NCI-H774 (cell line): ENCODE data around the gene BUB3.
"Not testable (repeated sequence)": the region's sequence is repeated elsewhere in the genome, so short reads cannot be mapped to it uniquely, and the experiment has no call there.

Source experiments
- DNase-seq: peaks from one replicate; lab custom pipeline; 2025; lab: John Stamatoyannopoulos, UW

The BUB3 gene

DNA sequence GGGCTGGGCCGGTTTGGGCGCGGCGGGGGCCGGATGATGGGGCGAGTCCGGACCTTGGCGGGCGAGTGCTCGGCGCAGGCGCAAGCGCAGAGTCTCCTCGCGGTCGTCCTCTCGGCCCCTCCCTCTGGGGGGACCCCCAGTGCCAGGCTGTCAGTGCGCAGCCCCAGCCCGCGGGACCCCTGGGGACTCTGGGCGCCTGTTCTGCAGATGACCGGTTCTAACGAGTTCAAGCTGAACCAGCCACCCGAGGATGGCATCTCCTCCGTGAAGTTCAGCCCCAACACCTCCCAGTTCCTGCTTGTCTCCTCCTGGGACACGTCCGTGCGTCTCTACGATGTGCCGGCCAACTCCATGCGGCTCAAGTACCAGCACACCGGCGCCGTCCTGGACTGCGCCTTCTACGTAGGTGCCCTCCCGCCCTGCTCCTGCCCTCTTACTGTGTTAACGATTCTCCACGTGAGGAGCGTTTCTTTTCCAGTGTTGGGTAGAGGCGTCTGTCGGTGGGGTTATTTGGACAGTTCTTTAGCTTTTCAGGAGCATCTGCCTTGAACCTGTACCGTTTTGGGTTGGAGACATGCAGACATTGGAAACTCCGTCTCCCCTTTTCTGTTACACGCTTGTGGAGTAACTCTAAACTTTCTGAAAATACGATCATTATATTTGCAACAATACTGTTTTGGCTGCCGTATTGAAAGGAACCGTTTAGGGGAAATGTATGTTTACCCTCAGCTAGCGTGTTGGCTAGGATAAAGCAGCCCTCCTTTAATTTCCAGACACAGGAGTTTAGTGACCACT lies 706 bp downstream of the BUB3 start:
- DNase-seq = no peak

DNA sequence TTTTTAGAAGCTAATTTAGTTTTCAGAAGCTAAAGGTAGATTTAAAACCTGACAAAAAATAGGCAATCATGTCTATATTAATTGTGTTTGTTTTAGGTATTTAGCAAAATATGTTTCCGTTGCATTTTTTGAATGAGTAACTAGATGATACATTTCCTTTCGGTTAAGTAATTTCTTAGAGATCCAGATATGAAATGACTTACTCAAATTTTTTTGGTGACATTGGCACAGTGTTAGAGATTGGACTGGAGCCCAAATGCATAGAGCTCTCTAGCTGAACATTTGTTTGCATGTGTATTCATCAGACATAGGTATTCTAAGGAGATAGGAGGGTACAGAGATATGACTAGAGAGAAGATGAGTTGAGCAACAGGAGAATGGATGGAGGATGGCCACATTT lies 1.9 kb downstream of the BUB3 start:
- no peak for DNase-seq

DNA sequence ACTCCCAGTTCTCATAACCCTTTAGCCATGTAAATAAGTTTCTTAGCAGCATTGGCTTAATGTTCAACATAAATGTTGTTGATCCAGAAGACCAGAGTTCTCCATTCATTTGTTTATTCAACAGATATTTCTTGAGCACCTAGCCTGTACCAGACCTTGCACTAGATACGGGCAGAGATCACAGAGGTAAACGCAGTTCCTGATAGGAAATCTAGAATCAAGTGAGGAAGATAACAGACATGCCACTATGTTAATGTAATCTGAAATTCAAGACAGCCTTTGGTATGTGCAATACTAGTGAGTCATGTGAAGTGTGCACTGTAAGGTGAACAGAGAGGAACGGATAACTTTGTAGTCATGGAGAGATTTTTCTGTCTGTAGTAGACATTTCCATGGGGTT lies 3.0 kb downstream of the BUB3 start:
- no peak for DNase-seq

- DNase-seq = no peak
These were observed 4.5 kb downstream of the BUB3 start for GRCh38 chr10:123158682-123159081.

- DNase-seq = no peak
These were observed 6.2 kb downstream of the BUB3 start for GRCh38 chr10:123160311-123160980.

- DNase-seq = no peak
These were observed 10.1 kb downstream of the BUB3 start for GRCh38 chr10:123164319-123164718.

DNA sequence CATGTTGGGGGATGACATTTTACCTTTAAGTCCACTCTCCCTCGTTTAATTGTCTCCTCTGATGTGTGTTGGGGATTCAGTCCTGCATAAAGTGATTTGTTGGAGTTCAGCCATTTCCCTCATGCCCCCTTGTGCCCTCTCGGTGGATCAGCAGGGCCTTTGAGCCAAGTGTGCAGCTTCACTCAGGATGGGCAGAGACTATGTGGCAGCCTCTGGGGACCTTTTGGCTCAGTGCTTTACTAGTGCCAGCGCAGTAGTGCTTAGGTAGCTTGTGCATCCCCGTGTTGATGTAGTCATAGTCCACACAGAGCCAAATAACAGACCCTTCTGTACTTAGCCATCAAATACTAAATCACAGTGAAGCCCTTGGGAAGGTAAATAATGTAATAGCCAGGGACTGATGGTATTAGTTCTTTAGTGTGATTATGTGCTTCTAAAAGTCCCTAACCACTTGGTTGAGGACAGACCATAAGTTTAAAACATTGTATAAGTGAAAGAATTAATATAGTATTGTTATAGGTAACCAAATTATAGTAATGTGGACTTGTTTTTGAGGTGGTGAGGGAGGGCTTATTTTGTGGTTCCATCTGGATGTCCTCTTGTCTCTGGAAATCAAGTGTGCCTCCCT lies 11.4 kb downstream of the BUB3 start:
- DNase-seq = no peak

GRCh38 chr10:123166618-123167017 lies 12.4 kb downstream of the BUB3 start:
- no peak for DNase-seq

DNA sequence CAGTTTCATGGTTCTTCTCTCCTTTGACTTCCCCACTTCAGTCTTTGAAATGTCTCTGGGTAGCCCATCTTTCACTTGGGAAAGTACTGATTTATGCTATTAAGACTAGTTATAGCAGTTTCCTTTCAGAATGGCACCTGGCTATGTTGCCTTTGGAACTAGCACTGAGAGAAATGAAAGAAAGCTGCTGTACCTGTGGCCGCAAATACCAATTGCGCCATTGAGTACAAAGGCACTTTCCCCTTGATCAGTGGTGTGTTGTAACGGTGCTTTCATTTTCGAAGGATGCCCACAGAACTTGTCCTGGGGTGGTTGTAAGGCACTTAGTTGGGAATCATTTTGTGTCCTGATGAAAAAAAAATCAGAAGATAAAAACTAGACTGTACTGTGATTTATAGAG lies 16.8 kb downstream of the BUB3 start:
- DNase-seq = no peak

DNA sequence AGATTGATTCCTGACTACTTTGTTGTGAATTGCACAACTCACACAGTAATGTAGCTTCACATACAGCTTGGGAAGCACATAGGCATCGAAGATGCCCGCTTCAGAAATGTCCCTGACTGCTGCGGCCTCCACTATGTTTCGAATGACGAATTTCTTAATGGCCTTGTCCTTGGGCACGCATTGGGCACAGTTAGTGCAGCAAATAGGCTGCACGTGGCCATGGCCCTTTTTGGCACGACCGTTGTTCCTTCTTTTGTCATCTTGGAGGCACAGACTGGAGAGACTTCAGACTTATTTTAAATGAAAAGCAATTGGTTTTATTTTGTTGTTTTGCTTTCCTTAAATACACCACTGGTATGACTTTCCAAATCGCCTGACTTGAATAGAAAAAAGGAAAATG lies 17.4 kb downstream of the BUB3 start:
- DNase-seq = not testable (repeated sequence)

DNA sequence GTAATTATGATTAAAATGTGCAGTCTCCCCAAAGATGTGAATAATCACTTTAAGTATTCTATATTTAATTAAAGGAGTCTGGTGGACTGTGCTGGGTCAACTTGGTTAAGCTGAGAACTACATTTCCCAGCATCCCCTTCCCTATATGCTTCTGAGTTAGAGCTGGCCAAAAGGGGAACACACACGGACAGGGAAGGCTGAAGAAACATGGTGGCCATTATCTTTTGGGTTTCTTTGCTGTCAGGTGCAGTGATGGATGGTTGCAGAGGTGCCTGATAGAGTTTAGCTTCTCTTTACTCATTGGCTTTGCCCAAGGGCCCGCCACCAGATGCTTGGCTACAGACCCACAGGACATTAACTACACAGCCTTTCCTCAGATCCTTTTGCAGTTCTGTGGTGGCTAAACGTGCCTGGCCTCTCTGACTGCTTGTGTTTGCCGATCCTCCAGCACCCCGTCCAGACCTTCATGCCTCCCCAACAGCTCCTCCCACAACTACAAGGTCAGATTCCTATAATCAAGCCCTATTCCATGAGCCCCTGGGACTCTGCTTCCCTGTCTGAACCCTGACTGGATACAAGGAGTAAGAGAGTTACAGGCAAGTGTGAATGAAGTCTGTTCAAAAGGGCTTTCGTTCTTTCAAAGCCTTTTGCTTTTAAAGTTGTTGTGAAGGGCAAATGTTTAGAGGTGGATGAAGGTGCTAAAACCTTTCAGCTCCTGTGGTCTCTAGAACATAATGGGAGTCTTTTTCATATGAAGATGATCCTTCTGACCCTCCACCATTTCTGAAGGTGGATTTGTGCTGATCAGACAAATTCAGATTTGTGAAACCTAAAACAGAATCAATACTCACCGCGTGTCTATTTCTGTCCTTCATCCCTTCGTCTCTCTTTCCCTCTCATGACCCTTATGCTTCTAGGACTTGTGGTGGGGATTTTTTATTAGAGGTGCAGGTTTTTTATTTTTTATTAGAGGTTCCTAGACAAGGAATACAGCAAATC lies 21.5 kb downstream of the BUB3 start:
- no peak for DNase-seq

DNA sequence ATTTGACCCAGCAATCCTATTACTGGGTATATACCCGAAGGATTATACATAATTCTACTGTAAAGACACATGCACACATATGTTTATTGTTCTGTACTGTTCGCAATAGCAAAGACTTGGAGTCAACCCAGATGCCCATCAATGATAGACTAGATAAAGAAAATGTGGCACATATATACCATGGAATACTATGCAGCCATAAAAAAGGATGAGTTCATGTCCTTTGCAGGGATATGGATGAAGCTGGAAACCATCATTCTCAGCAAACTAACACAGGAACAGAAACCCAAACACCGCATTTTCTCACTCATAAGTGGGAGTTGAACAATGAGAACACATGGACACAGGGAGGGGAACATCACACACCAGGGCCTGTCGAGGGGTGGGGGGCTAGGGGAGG lies 24.2 kb downstream of the BUB3 start:
- not testable (repeated sequence) for DNase-seq

DNA sequence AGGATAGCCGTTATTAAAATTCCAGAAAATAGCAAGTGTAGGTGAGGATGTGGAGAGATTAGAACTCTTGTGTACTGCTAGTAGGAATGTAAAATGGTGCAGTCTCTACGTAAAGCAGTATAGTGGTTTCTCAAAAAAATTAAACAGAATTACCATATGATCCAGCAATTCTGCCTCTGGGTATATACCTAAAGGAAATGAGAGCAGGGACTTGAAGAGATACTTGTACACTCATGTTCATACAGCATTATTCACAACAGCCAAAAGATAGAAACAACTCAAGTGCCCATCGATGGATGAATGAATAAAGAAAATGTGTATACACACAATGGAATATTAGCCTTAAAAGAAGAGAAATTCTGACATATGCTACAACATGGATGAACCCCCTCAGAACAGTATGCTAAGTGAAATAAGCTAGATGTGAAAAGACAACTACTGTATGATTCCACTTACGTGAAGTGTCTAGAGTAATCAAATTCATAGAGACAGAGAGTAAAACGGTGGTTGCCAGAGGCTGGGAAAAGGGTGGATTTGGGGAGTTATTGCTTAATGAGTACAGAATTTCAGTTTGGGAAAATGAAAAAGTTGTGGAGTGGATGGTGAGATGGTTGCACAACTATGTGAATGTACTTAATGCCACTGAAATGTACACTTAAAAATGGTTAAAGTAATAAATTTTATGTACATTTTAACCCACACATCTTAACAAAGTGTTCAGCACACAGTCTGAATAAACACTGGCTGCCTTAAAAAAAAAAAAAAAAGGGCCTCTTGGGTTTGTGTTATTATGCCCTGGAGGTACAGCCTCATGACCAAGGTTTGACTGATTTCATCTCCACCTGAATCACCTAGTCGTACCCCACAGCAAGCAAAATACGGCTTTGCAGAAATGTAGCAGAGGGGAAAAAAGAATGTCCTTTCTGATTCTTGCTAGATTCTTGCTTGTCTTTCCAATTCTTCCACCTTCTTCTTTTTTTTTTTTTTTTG lies 26.2 kb downstream of the BUB3 start:
- no peak for DNase-seq

GRCh38 chr10:123183724-123184123 lies 29.5 kb downstream of the BUB3 start:
- no peak for DNase-seq

- DNase-seq = no peak
These were observed 33.6 kb downstream of the BUB3 start for GRCh38 chr10:123187781-123188180.

DNA sequence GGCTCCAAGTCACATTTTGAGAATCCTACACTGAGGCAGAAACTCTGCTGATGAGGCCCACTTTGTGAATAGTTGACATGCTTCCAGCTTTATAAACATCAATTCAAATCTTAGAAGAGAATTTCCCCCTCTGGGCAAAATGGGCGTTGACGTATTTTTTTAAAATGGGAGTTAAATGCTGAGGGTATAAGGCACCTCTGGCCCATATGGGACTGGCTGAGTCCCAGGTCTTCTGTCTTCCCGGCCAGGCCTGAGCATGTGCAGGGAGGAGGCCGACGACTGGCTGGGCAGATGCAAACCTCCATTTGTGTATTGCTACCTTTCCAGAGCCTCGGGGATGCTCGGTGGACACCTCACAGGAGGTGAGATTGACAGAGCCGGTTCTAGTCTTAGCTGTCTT lies 37.7 kb downstream of the BUB3 start:
- no peak for DNase-seq

GRCh38 chr10:123194056-123194455 lies 39.9 kb downstream of the BUB3 start:
- no peak for DNase-seq

GRCh38 chr10:123200531-123200930 lies 46.3 kb downstream of the BUB3 start:
- DNase-seq = no peak

GRCh38 chr10:123202506-123202905 lies 48.3 kb downstream of the BUB3 start:
- no peak for DNase-seq

GRCh38 chr10:123203393-123204126 lies 49.4 kb downstream of the BUB3 start:
- DNase-seq = peak; percentile 54
